H1 (cell line): ENCODE results near the gene ENDOV. TPM values are rescaled to one million over a fixed set of nuclear protein-coding genes. Genes with fewer than 3 reads are reported as not detected.
A peak's percentile ranks its signal among the peaks of the same experiment; 100 is the strongest.

Experiments used
- CTCF ChIA-PET: fragments of 300-600 bp; sonication (Branson Sonifier 250); formaldehyde crosslinking; loops from one replicate; lab custom pipeline; 2021; ENCODE audit not compliant: partially characterized antibody; lab: Charles Lee
- POLR2A ChIA-PET: fragments of 300-600 bp; sonication (Branson Sonifier 250); formaldehyde crosslinking; loops from one replicate; lab custom pipeline; 2021; ENCODE audit warnings: inconsistent platforms; ENCODE audit not compliant: partially characterized antibody; lab: Charles Lee
- DNase-seq, 2 experiments: peaks; one replicate each; pipeline versions ENCODE4 v3.0.0 to v3.0.0-alpha.2; 2010 to 2022; ENCODE audit warnings: low spot score in 2 of 2, low read depth in 1 of 2, mixed read lengths in 1 of 2
- FAIRE-seq: peaks from 2 replicates; lab custom pipeline; 2011; peaks lifted over from hg19 to GRCh38; lab: Jason Lieb, UNC
- H2AFZ ChIP-seq: 2 replicates; pipeline ENCODE4 v1.8.1; 2012; ENCODE audit warnings: low read length, inconsistent platforms
- H2AK5ac ChIP-seq: 2 replicates; pipeline ENCODE4 v1.6.1; 2013; ENCODE audit warnings: low read depth, low read length
- H2BK120ac ChIP-seq: replicated peaks from 2 replicates; pipeline ENCODE3; 2013; ENCODE audit warnings: low read depth, low read length, inconsistent platforms
- H2BK12ac ChIP-seq: 2 replicates; pipeline ENCODE4 v1.6.1; 2013; ENCODE audit warnings: low read depth, low read length
- H2BK15ac ChIP-seq: 2 replicates; pipeline ENCODE4 v1.6.1; 2013; ENCODE audit warnings: low read length
- H2BK20ac ChIP-seq: 2 replicates; pipeline ENCODE4 v1.6.1; 2013; ENCODE audit warnings: low read length
- H2BK5ac ChIP-seq: 2 replicates; pipeline ENCODE4 v1.6.1; 2013; ENCODE audit warnings: low read depth, low read length
- H3K14ac ChIP-seq: 2 replicates; pipeline ENCODE4 v1.6.1; 2013; ENCODE audit warnings: inconsistent platforms; ENCODE audit not compliant: insufficient read length
- H3K18ac ChIP-seq: 2 replicates; pipeline ENCODE4 v1.6.1; 2013; ENCODE audit warnings: low read length; ENCODE audit errors: extremely low read depth
- H3K23ac ChIP-seq: 2 replicates; pipeline ENCODE4 v1.6.1; 2013; ENCODE audit warnings: inconsistent platforms; ENCODE audit not compliant: insufficient read length
- H3K23me2 ChIP-seq: 2 replicates; pipeline ENCODE4 v1.6.1; 2013; ENCODE audit warnings: low read depth, low read length
- H3K27ac ChIP-seq: 2 replicates; pipeline ENCODE4 v1.6.1; 2011; ENCODE audit warnings: low read depth, low read length, inconsistent platforms
- H3K27me3 ChIP-seq, 4 experiments: replicated peaks in 1 of 4; 1 replicate in 1 of 4; 2 replicates in 3 of 4; pipeline versions ENCODE4 v1.6.1 to v1.8.1; 2011 to 2013; ENCODE audit warnings: low read length in 3 of 4, mild to moderate bottlenecking in 3 of 4, inconsistent platforms in 2 of 4, mixed read lengths in 2 of 4, moderate library complexity in 1 of 4; ENCODE audit not compliant: control insufficient read depth in 3 of 4, insufficient read depth in 3 of 4; ENCODE audit errors: extremely low read depth in 1 of 4
- H3K36me3 ChIP-seq, 4 experiments: 2 replicates each; pipeline versions ENCODE4 v1.6.1 to v1.8.1; 2011 to 2013; ENCODE audit warnings: mild to moderate bottlenecking in 4 of 4, low read length in 3 of 4, moderate library complexity in 2 of 4, control low read depth in 1 of 4, inconsistent platforms in 1 of 4; ENCODE audit not compliant: insufficient read depth in 4 of 4, control insufficient read depth in 2 of 4
- H3K4ac ChIP-seq: replicated peaks from 2 replicates; pipeline ENCODE3; 2013; ENCODE audit warnings: low read length, low read depth, mixed read lengths, inconsistent platforms; ENCODE audit not compliant: insufficient read length
- H3K4me1 ChIP-seq, 4 experiments: replicated peaks in 1 of 4; 1 replicate in 1 of 4; 2 replicates in 3 of 4; pipeline versions ENCODE4 v1.6.1 to v1.8.1; 2011 to 2013; ENCODE audit warnings: low read length in 3 of 4, inconsistent platforms in 2 of 4, mixed read lengths in 1 of 4; ENCODE audit not compliant: insufficient read depth in 4 of 4, control insufficient read depth in 3 of 4
- H3K4me2 ChIP-seq, 2 experiments: 2 replicates each; pipeline versions ENCODE4 v1.6.1 to v1.8.1; 2011 to 2013; ENCODE audit warnings: low read depth in 2 of 2, low read length in 2 of 2, control low read depth in 1 of 2, inconsistent platforms in 1 of 2, mild to moderate bottlenecking in 1 of 2; ENCODE audit not compliant: insufficient read depth in 1 of 2
- H3K4me3 ChIP-seq, 4 experiments: fragments of 200-600, 300-600 bp in 1 of 4; sonication (generic), shearing (Covaris generic), sonication (Bioruptor Twin) in 1 of 4; 2 replicates each; pipeline versions ENCODE4 v1.5.1 to v1.8.1; 2011 to 2016; ENCODE audit warnings: low read length in 4 of 4, low read depth in 3 of 4, control low read depth in 2 of 4, inconsistent platforms in 2 of 4, mild to moderate bottlenecking in 2 of 4, mixed read lengths in 1 of 4, moderate library complexity in 1 of 4; ENCODE audit not compliant: insufficient read depth in 2 of 4; ENCODE audit errors: extremely low read depth in 1 of 4
- H3K56ac ChIP-seq: replicated peaks from 2 replicates; pipeline ENCODE3; 2013; ENCODE audit warnings: low read depth, mild to moderate bottlenecking, mixed read lengths, low read length, inconsistent platforms; ENCODE audit not compliant: insufficient read length
- H3K79me1 ChIP-seq: 2 replicates; pipeline ENCODE4 v1.6.1; 2013; ENCODE audit warnings: low read depth, low read length, control low read depth
- H3K79me2 ChIP-seq, 2 experiments: 2 replicates each; pipeline versions ENCODE4 v1.6.1 to v1.8.1; 2012 to 2013; ENCODE audit warnings: low read length in 2 of 2, mild to moderate bottlenecking in 2 of 2, inconsistent platforms in 1 of 2; ENCODE audit not compliant: insufficient read depth in 2 of 2, control insufficient read depth in 1 of 2
- H3K9ac ChIP-seq, 4 experiments: replicated peaks in 1 of 4; 1 replicate in 1 of 4; 2 replicates in 3 of 4; pipeline versions ENCODE4 v1.6.1 to v1.8.1; 2011 to 2013; ENCODE audit warnings: low read depth in 3 of 4, low read length in 3 of 4, control low read depth in 2 of 4, mild to moderate bottlenecking in 2 of 4, moderate library complexity in 2 of 4, inconsistent platforms in 1 of 4; ENCODE audit errors: extremely low read depth in 1 of 4
- H3K9me3 ChIP-seq, 2 experiments: 2 replicates each; pipeline versions ENCODE4 v1.6.1 to v1.8.1; 2012 to 2013; ENCODE audit warnings: mild to moderate bottlenecking in 2 of 2, moderate library complexity in 2 of 2, control low read depth in 1 of 2, inconsistent platforms in 1 of 2, low read depth in 1 of 2, low read length in 1 of 2, mixed read lengths in 1 of 2; ENCODE audit not compliant: insufficient read depth in 2 of 2
- H4K20me1 ChIP-seq, 2 experiments: replicated peaks in 1 of 2; 2 replicates each; pipeline versions ENCODE3 to v1.8.1; 2011 to 2013; ENCODE audit warnings: inconsistent platforms in 2 of 2, low read length in 2 of 2, mild to moderate bottlenecking in 1 of 2; ENCODE audit not compliant: insufficient read depth in 2 of 2, control insufficient read depth in 1 of 2
- H4K5ac ChIP-seq: 2 replicates; pipeline ENCODE4 v1.6.1; 2013; ENCODE audit warnings: low read length, low read depth, mixed read lengths, inconsistent platforms; ENCODE audit not compliant: insufficient read length
- H4K8ac ChIP-seq: 2 replicates; pipeline ENCODE4 v1.8.0; 2013; ENCODE audit warnings: mild to moderate bottlenecking, moderate library complexity, low read length, inconsistent platforms; ENCODE audit not compliant: insufficient read depth; ENCODE audit errors: extremely low read depth
- H4K91ac ChIP-seq: replicated peaks from 2 replicates; pipeline ENCODE3; 2013; ENCODE audit warnings: low read length, mixed read lengths, inconsistent platforms; ENCODE audit not compliant: insufficient read length
- GABPA ChIP-seq: IDR thresholded peaks from 2 replicates; pipeline ENCODE4 v1.6.1; 2011; ENCODE audit warnings: mild to moderate bottlenecking, low read length, moderate library complexity, borderline replicate concordance; ENCODE audit not compliant: insufficient read depth
- JUN ChIP-seq: IDR thresholded peaks from 2 replicates; pipeline ENCODE4 v1.6.1; 2011; ENCODE audit warnings: low read depth, mild to moderate bottlenecking, improper control_type of control experiment, low read length
- RAD21 ChIP-seq, 2 experiments: IDR thresholded peaks in 1 of 2; conservative IDR thresholded peaks in 1 of 2; 2 replicates each; pipeline ENCODE4 v1.6.1; 2011; ENCODE audit warnings: low read depth in 2 of 2, low read length in 2 of 2, improper control_type of control experiment in 1 of 2, inconsistent platforms in 1 of 2, mild to moderate bottlenecking in 1 of 2, moderate library complexity in 1 of 2
- SIN3A ChIP-seq, 2 experiments: IDR thresholded peaks in 1 of 2; conservative IDR thresholded peaks in 1 of 2; 2 replicates each; pipeline ENCODE4 v1.6.1; 2011 to 2012; ENCODE audit warnings: low read length in 2 of 2, improper control_type of control experiment in 1 of 2, low read depth in 1 of 2, mild to moderate bottlenecking in 1 of 2
- WGBS, 2 experiments: shearing (Covaris generic) in 1 of 2; methylation state at CpG; one replicate each; pipeline versions ENCODE4 v1.1.6 to v1.1.7; 2013 to 2015; ENCODE audit warnings: low lambda C conversion rate in 2 of 2, mixed read lengths in 2 of 2, inconsistent platforms in 1 of 2, low coverage in 1 of 2, missing lambda C conversion rate in 1 of 2; ENCODE audit not compliant: insufficient replicate concordance in 2 of 2, insufficient coverage in 1 of 2, insufficient read length in 1 of 2; ENCODE audit errors: extremely low coverage in 1 of 2, missing lambda C conversion rate in 1 of 2; 5-methylcytosine and 5-hydroxymethylcytosine counted together
- polyA plus RNA-seq, 7 experiments: library from polyadenylated mRNA; depleted of rRNA in 3 of 7; stranded (reverse) in 5 of 7; unstranded in 2 of 7; fragments of >200 nt in 5 of 7; fragments of 200-250 nt in 2 of 7; gene quantifications; 1 replicate in 5 of 7; 2 replicates in 1 of 7; 4 replicates in 1 of 7; pipeline versions ENCODE4 v1.2.1 to v1.2.3, GENCODE V29; 2011 to 2013; ENCODE audit warnings: missing spikeins in 2 of 7, mixed read lengths in 2 of 7
- total RNA-seq: library from RNA; stranded (reverse); fragmentation: NEBNext Ultra II Directional; extraction: Animal tissue kit (Norgen Biotek cat#: 25700); gene quantifications from 2 replicates; pipeline ENCODE4 v1.2.1, GENCODE V29; 2021
- TF ChIP-seq, protein P1 (sequence below): IDR thresholded peaks from 2 replicates; pipeline ENCODE4 v1.6.1; 2012; ENCODE audit warnings: inconsistent platforms

The ENDOV gene
- total and polyA plus RNA-seq, 2 of the 8 experiments (the other 6 are each of a cell fraction or from before 2014, with no cell fraction given), result 10.6 to 13.3 TPM

DNA sequence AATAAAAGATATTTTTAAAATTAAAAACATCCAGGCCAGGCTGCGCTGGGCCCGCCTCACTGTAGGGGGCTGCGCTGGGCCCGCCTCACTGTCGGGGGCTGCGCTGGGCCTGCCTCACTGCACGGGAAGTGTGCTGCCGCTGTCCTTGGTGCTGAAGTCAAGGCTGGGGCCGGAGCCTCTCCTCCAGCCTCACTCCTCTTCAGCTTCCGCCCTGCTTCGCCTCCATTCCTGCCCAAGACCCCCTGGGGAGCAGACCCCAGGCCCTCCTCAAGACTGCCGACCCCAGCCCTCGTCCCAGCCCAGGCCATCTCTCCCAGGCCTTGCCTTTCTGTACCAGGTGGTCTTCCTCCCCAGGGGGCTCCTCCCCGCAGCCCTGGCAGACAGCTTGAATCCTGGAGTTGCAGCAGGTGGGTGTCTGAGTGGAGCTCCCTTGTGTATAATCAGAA lies 26.2 kb downstream of the ENDOV start:
- TF ChIP-seq SIN3A (conservative IDR thresholded peaks at IDR 0.05 in 1 of 2, IDR thresholded peaks at IDR 0.05 in 1 of 2; ENCODE audit: low read depth in 1 of 2, low read length in 2 of 2), result peak; percentile 86 to 90
- peak; percentile 78; the same call in 1 of the 2 replicates for TF ChIP-seq GABPA
- peak in 1 of 2 experiments; percentile 20; a peak in 1 of 4 replicates for TF ChIP-seq RAD21 (IDR thresholded peaks at IDR 0.05 in 1 of 2, conservative IDR thresholded peaks at IDR 0.05 in 1 of 2; ENCODE audit: low read depth in 2 of 2, low read length in 2 of 2)
- no peak for TF ChIP-seq JUN
- TF ChIP-seq, protein P1, sequence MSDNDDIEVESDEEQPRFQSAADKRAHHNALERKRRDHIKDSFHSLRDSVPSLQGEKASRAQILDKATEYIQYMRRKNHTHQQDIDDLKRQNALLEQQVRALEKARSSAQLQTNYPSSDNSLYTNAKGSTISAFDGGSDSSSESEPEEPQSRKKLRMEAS, result peak; percentile 74
- DNase-seq (peak in 1 of 2 experiments; percentile 95), FAIRE-seq (peak; percentile 45)
- H4K8ac ChIP-seq, result no peak overlapping the region
- no peak overlapping the region for H2BK20ac ChIP-seq
- H2AFZ ChIP-seq, result no peak overlapping the region
- ChIA-PET POLR2A (interaction anchor here (1.8 to 5.8 kb wide), 2 partner anchors 9 to 13 kb away, joined by 8 to 35 read pairs; no protein-coding TSS in a partner anchor), CTCF (interaction anchor here (0.6 to 3.9 kb wide), 6 partner anchors 10 to 71 kb away, joined by 3 to 21 read pairs (median 3); no protein-coding TSS in a partner anchor)
- no peak overlapping the region for H3K14ac ChIP-seq
- no peak overlapping the region for H2BK15ac ChIP-seq
- no peaks in the 10 kb centered on the region for H3K9me3 ChIP-seq
- no peak overlapping the region for H3K4ac ChIP-seq
- peaks cover 3 to 11% (median 8%) of the 10 kb centered on the region in 4 experiments; a peak in 6 of 7 replicates for H3K4me1 ChIP-seq
- H2BK5ac ChIP-seq, result no peak overlapping the region
- no peak overlapping the region for H4K91ac ChIP-seq
- no peak overlapping the region for H2BK12ac ChIP-seq
- peaks cover 0 to 2% of the 10 kb centered on the region in 2 experiments for H4K20me1 ChIP-seq
- H3K56ac ChIP-seq, result no peak overlapping the region
- WGBS, 2 experiments, result 30% methylated on average over 14 of the region's 14 CpGs; no CpG with 5 or more reads in 1 of the 2 experiments
- H3K23ac ChIP-seq, result no peak overlapping the region
- no peak overlapping the region for H4K5ac ChIP-seq
- no peak overlapping the region for H3K4me3 ChIP-seq
- H3K36me3 ChIP-seq, result no peaks in the 10 kb centered on the region
- no peak overlapping the region for H2BK120ac ChIP-seq
- no peak overlapping the region for H3K9ac ChIP-seq
- no peaks in the 10 kb centered on the region for H3K79me1 ChIP-seq
- H3K79me2 ChIP-seq, result no peaks in the 10 kb centered on the region
- no peak overlapping the region for H3K27ac ChIP-seq
- peaks cover 0 to 7% (median 0%) of the 10 kb centered on the region in 4 experiments; a peak in 3 of 7 replicates for H3K27me3 ChIP-seq
- no peaks in the 10 kb centered on the region for H3K23me2 ChIP-seq
- H2AK5ac ChIP-seq, result no peak overlapping the region
- no peak overlapping the region for H3K18ac ChIP-seq
- no peak overlapping the region for H3K4me2 ChIP-seq
